GM06990 (cell line): ENCODE data around the gene CC2D1A.

ENCODE experiments used
- DNase-seq: peaks from one replicate; pipeline ENCODE4 v3.0.0-alpha.2; 2011; ENCODE audit not compliant: insufficient read length; ENCODE audit errors: extremely low read depth
- H3K27me3 ChIP-seq: replicated peaks from 2 replicates; pipeline ENCODE4 v1.6.0; 2011; ENCODE audit warnings: low read length; ENCODE audit not compliant: control insufficient read depth, insufficient read depth
- H3K36me3 ChIP-seq: 2 replicates; pipeline ENCODE4 v1.5.1; 2011; ENCODE audit warnings: low read length; ENCODE audit not compliant: control insufficient read depth, insufficient read depth
- H3K4me3 ChIP-seq: replicated peaks from 2 replicates; pipeline ENCODE4 v1.5.1; 2011; ENCODE audit warnings: low read depth, mild to moderate bottlenecking, control low read depth, low read length
- TF ChIP-seq, protein P1 (sequence below): IDR thresholded peaks from 2 replicates; pipeline ENCODE4 v1.5.1; 2011; ENCODE audit warnings: low read length, control low read depth, mild to moderate bottlenecking, inconsistent platforms; ENCODE audit not compliant: insufficient read depth, poor library complexity, severe bottlenecking

CC2D1A gene

GRCh38 chr19:13888281-13888680 lies 17.7 kb upstream of the CC2D1A start:
- Histone ChIP-seq H3K4me3 (no peak overlapping the region), H3K36me3 (no peaks in the 10 kb centered on the region), H3K27me3 (no peaks in the 10 kb centered on the region)
- DNase-seq, result no peak
- TF ChIP-seq, protein P1, sequence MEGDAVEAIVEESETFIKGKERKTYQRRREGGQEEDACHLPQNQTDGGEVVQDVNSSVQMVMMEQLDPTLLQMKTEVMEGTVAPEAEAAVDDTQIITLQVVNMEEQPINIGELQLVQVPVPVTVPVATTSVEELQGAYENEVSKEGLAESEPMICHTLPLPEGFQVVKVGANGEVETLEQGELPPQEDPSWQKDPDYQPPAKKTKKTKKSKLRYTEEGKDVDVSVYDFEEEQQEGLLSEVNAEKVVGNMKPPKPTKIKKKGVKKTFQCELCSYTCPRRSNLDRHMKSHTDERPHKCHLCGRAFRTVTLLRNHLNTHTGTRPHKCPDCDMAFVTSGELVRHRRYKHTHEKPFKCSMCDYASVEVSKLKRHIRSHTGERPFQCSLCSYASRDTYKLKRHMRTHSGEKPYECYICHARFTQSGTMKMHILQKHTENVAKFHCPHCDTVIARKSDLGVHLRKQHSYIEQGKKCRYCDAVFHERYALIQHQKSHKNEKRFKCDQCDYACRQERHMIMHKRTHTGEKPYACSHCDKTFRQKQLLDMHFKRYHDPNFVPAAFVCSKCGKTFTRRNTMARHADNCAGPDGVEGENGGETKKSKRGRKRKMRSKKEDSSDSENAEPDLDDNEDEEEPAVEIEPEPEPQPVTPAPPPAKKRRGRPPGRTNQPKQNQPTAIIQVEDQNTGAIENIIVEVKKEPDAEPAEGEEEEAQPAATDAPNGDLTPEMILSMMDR, result no peak

DNA sequence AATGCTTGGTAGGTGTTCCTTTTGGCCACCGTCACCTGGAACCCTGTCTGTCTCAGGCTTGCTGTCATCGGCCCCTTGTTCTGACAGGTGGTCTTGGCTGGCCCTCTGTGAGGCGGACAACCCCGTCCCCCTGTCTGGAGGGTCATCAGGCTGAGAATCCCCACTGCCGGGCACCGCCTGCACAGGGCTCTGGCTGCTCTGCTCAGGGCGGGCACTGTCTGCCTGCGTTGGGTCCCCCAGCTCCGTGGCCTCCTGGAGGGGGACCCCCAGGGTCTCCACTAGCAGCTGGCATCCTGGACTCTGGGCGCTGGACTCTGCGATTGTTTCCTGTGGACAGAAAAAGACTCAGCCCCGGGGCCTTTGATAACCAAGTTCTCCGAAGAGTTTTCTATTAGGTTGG lies 15.9 kb upstream of the CC2D1A start:
- H3K4me3 ChIP-seq, result no peak overlapping the region
- H3K36me3 ChIP-seq, result no peaks in the 10 kb centered on the region
- TF ChIP-seq, protein P1, result no peak
- H3K27me3 ChIP-seq, result no peaks in the 10 kb centered on the region
- DNase-seq, result no peak

DNA sequence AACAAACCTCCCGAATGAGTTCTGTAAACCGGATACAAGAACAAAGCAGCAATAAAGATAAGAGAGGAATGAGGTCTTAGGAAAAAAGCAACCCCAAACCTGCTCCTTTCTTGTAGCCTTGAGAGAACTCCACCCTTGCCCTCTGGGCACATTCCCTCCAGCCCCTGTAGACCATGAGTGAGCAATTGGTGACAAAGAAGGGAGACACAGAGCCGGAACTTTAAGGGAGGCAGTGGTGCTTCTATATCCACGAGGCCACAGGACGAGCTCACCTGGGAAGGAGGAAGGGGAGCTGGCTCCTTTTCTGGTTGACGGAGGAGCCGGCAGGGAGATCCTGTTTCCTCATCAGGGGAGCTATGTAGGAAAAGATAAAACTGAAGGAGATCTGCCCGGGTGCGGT lies 13.1 kb upstream of the CC2D1A start:
- Histone ChIP-seq H3K27me3 (no peaks in the 10 kb centered on the region), H3K4me3 (no peak overlapping the region), H3K36me3 (no peaks in the 10 kb centered on the region)
- TF ChIP-seq, protein P1, result no peak
- DNase-seq, result no peak

DNA sequence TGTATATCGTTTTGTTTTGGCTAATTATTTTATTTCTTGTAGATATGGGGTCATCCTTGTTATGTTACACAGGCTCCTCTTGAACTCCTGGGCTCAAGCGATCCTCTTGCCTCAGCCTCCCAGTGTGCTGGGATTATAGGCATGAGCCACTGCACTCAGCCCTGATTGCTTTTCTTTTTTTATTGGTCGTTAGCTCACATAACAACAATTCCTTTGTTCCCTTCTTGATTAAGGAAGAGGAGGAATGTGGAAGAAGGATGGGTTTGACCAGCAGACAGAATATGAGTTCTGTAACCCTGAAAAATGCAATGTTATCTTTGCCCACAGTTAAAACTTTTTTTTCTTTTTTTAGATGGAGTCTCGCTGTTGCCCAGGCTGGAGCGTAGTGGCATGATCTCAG lies 11.4 kb upstream of the CC2D1A start:
- TF ChIP-seq, protein P1, result no peak
- Histone ChIP-seq H3K4me3 (no peak overlapping the region), H3K27me3 (no peaks in the 10 kb centered on the region), H3K36me3 (no peaks in the 10 kb centered on the region)
- DNase-seq, result no peak

- no peak for DNase-seq
- TF ChIP-seq, protein P1, result no peak
- no peak overlapping the region for H3K4me3 ChIP-seq
- no peaks in the 10 kb centered on the region for H3K27me3 ChIP-seq
- H3K36me3 ChIP-seq, result no peaks in the 10 kb centered on the region
These were observed 9.8 kb upstream of the CC2D1A start for GRCh38 chr19:13896227-13896626.

DNA sequence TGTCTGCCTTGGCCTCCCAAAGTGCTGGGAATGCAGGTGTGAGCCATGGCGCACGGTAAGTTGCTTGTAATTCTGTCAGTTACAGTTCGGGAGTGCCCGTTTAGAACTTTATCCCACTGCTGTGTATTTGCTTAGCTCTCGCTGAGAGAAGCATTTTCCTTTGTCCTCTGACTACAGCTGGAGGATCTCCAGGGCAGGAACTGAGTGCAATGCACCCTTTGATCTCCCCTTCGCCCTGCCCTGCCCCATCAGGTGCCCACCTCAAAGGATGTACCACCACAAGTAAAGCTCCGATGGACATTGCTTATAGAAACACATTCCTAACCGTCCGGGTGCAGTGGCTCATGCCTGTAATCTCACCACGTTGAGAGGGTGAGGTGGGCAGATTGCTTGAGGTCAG lies 6.6 kb upstream of the CC2D1A start:
- TF ChIP-seq, protein P1, result no peak
- no peaks in the 10 kb centered on the region for H3K36me3 ChIP-seq
- no peak for DNase-seq
- H3K27me3 ChIP-seq, result no peaks in the 10 kb centered on the region
- no peak overlapping the region for H3K4me3 ChIP-seq
